ENCODE measurements around the gene PC. TPM values are rescaled to one million over a fixed set of nuclear protein-coding genes. Genes with fewer than 3 reads are reported as not detected.
A peak's percentile ranks its signal among the peaks of the same experiment; 100 is the strongest.

The PC gene
- total and polyA plus RNA-seq, 10 donors, result 3.4 to 8.8 (median 5.3) TPM

DNA sequence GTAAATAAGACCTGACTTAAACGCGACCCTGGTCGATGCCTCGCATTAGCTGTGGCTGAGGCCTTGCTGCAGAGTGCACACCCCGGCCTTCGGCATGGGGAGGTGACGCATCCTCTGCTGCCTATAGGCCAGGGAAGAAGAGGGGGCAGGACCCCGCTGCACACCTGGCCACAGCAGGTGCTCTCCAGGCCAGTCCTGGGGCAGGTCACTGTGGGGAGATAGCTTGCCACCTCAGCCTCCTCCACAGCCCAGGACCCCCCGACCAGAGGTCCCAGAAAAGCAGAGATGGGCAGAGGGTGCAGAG, 88.7 kb downstream of the PC start:
- H3K4me1 ChIP-seq, result peaks cover 0 to 20% (median 12%) of the 10 kb centered on the region in 6 donors
- 93 to 97% (median 95%) methylated on average over 5 to 9 of the region's 9 CpGs for WGBS, 5 donors
- no peaks in the 10 kb centered on the region for H3K27me3 ChIP-seq (replicated peaks in 1 of 7)
- peaks cover 0 to 16% (median 0%) of the 10 kb centered on the region in 6 donors for H3K36me3 ChIP-seq
- DNase-seq, result no peak
- TF ChIP-seq POLR2A (IDR thresholded peaks at IDR 0.05), result no peak
- TF ChIP-seq POLR2AphosphoS5 (IDR thresholded peaks at IDR 0.05), result no peak
- TF ChIP-seq, protein P1, sequence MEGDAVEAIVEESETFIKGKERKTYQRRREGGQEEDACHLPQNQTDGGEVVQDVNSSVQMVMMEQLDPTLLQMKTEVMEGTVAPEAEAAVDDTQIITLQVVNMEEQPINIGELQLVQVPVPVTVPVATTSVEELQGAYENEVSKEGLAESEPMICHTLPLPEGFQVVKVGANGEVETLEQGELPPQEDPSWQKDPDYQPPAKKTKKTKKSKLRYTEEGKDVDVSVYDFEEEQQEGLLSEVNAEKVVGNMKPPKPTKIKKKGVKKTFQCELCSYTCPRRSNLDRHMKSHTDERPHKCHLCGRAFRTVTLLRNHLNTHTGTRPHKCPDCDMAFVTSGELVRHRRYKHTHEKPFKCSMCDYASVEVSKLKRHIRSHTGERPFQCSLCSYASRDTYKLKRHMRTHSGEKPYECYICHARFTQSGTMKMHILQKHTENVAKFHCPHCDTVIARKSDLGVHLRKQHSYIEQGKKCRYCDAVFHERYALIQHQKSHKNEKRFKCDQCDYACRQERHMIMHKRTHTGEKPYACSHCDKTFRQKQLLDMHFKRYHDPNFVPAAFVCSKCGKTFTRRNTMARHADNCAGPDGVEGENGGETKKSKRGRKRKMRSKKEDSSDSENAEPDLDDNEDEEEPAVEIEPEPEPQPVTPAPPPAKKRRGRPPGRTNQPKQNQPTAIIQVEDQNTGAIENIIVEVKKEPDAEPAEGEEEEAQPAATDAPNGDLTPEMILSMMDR (IDR thresholded peaks at IDR 0.05 in 8 of 11, conservative IDR thresholded peaks at IDR 0.05 in 3 of 11), result no peak
- H3K27ac ChIP-seq, result no peak overlapping the region
- no peaks in the 10 kb centered on the region for H3K9me3 ChIP-seq
- intact Hi-C loops (cut with DNase I; ENCODE audit: low total_unique reads), result no loop called here
- no peak overlapping the region for H3K4me3 ChIP-seq

DNA sequence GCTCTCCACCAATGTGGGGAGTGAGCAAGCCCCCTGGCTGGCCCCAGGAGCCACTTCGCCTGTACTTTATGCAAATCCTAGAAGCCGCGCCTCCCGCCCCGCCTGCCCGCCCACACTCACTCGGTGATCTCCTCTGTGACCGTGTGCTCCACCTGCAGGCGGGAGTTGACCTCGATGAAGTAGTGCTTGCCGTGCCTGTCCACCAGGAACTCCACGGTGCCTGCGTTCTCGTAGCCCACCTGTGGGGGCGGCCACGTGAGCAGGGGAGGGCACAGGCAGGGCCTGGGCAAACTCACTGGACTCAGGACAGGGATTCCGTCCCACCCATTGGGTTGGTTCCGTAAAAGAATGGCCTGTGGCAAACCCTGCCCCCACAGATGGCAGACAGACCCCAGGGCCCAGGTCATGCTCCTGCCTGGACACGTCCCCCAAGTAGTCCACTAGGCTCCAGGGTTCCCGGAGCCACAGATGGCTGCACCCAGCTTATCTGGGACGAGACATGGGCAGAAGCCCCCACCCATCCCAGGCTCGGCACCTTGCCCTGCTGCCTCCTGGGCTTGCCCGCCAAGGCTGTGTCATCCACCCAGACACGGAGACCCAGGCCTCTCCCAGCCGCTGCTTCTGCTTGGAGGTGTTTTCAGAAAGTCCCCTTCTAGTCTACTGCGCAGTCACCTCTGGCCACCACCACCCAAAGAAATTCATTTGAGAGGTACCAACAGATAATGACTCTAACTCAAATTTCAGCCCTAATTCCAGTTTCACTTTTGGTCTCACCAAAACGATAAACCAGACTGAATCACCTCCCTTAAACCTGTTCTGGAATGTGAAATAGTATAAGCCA, 89.2 kb downstream of the PC start:
- H3K27me3 ChIP-seq (replicated peaks in 1 of 7), result no peaks in the 10 kb centered on the region
- H3K9me3 ChIP-seq, result no peaks in the 10 kb centered on the region
- 46 to 54% (median 50%) methylated on average over 15 to 27 of the region's 27 CpGs for WGBS, 5 donors
- intact Hi-C loops (cut with DNase I; ENCODE audit: low total_unique reads), result no loop called here
- peak overlapping the region in 1 of 8 donors; percentile 20 for H3K4me3 ChIP-seq
- H3K4me1 ChIP-seq, result peaks cover 0 to 25% (median 15%) of the 10 kb centered on the region in 6 donors
- TF ChIP-seq POLR2A (IDR thresholded peaks at IDR 0.05) (no peak), POLR2AphosphoS5 (IDR thresholded peaks at IDR 0.05) (peak in 2 of 3 donors; percentile 35 to 39)
- TF ChIP-seq, protein P1 (IDR thresholded peaks at IDR 0.05 in 8 of 11, conservative IDR thresholded peaks at IDR 0.05 in 3 of 11), result peak; percentile 23 to 75 (median 51)
- DNase-seq, result peak; percentile 92
- no peak overlapping the region for H3K27ac ChIP-seq
- peaks cover 0 to 16% (median 0%) of the 10 kb centered on the region in 6 donors for H3K36me3 ChIP-seq

DNA sequence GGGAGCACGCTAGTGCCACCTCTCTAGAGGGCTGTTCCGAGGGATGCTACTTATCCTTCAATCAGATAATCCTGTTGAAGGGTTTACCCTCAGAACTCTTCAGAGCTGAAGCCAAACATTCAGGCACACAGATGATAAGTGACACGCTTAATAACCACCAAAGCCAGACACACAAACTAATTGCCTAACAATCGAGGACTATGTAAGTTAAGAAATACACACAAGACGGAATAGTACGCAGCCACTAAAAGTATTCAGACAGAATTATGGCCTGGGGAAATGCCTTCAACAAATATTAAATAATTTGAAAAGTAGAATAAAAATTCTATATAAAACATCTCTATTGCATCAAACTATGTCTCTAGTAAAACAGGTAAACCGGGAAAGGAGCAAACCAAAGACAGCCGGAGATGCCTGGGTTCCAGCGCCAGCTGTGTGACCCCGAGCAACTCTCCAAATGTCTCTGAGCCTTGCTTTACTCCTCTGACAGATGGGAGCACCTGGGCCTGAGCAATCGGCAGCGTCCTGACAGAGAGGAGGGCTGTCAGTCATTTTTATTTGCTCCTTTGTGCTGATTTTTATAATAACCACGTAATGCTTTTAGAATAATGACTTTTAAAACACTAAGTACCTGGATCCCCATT, 90.0 kb downstream of the PC start:
- Histone ChIP-seq H3K27me3 (replicated peaks in 1 of 7) (no peaks in the 10 kb centered on the region), H3K36me3 (peaks cover 0 to 16% (median 0%) of the 10 kb centered on the region in 6 donors), H3K4me1 (peaks cover 0 to 26% (median 15%) of the 10 kb centered on the region in 6 donors), H3K4me3 (peak overlapping the region in 1 of 8 donors; percentile 20), H3K27ac (no peak overlapping the region), H3K9me3 (no peaks in the 10 kb centered on the region)
- TF ChIP-seq POLR2AphosphoS5 (IDR thresholded peaks at IDR 0.05), result no peak
- no peak for TF ChIP-seq POLR2A (IDR thresholded peaks at IDR 0.05)
- TF ChIP-seq, protein P1 (IDR thresholded peaks at IDR 0.05 in 8 of 11, conservative IDR thresholded peaks at IDR 0.05 in 3 of 11), result no peak
- no peak for DNase-seq
- intact Hi-C loops (cut with DNase I; ENCODE audit: low total_unique reads), result no loop called here
- WGBS, 5 donors, result 89 to 93% (median 91%) methylated on average over 13 of the region's 13 CpGs
